SK-MEL-5 (cell line): ENCODE data around the gene FOXI3. TPM values are rescaled to one million over a fixed set of nuclear protein-coding genes. Genes with fewer than 3 reads are reported as not detected.
A peak's percentile ranks its signal among the peaks of the same experiment; 100 is the strongest.

Source experiments
- DNase-seq: peaks from one replicate; pipeline ENCODE4 v3.0.0-alpha.2; 2016; ENCODE audit warnings: low read depth, low spot score
- in situ Hi-C: cut with HindIII; loops from 2 replicates; pipeline ENCODE4 v1.10.0; 2016; ENCODE audit warnings: low sequenced_read_pairs, high pct_unique_total_duplicates, low pct_unique_long_range_greater_than_20kb
- polyA plus RNA-seq, 2 experiments: library from polyadenylated mRNA; depleted of rRNA; stranded (reverse); fragments of >200 nt; gene quantifications; 2 replicates each; pipeline ENCODE4 v1.2.3, GENCODE V29; 2015
- total RNA-seq: library from RNA; depleted of rRNA; stranded (reverse); fragments of >200 nt; shearing (Covaris generic); gene quantifications from 2 replicates; pipeline ENCODE4 v1.2.3, GENCODE V29; 2014; rRNA removed

FOXI3 gene
- total RNA-seq, result 0.64 and 0.66 TPM in 2 replicates
- 1.1 and 2.3 TPM in 2 replicates for polyA plus RNA-seq (2015; cell fraction: cytosol; rRNA removed)
- polyA plus RNA-seq (2015; cell fraction: nucleus; rRNA removed), result 0.19 and 0.46 TPM in 2 replicates

GRCh38 chr2:88452565-88452905 lies at the start of gene FOXI3:
FOXI3 (minus strand) TSS chr2:88452693; CDS start chr2:88452535, 158 bp downstream.
- in situ Hi-C loops, result no loop called here
- no peak for DNase-seq

DNA sequence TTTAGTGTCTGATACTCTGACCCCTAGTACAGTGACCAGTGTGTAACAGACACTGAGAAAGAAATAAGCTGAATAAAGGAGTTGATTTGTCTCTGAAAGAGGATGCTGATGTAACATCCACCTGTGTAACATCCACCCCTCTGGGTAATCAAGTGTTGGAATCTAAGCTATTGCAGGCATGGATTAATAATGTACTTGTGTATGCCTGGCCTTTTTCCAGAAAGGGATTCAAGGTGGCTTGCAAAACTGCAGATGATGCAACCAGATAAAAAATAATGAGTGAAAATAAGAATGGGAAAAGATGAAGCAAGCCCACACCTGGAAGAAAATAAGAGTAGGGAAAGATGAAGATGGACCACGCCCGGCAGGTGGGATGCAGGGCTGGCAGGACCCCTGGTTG lies 48.2 kb upstream of the FOXI3 start:
- in situ Hi-C loops, result no loop called here
- DNase-seq, result no peak

DNA sequence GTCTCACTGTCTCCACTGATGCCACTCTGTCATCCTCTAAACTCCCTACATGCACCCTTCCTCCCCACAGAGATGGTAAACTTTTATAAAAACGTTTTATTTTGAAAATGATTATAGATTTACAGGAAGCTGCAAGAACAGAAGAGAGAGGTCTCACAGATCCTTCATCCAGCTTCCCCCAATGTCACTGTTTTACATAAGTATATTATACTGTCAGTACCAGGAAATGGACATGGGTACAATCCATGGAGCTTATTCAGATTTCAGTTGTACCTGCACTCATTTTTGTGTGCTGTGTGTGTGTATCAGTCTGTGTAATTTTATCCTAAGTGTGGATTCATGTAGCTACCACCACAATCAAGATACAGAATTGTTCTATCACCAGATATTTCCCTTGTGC lies 46.7 kb upstream of the FOXI3 start:
- no peak for DNase-seq
- in situ Hi-C loops, result no loop called here

DNA sequence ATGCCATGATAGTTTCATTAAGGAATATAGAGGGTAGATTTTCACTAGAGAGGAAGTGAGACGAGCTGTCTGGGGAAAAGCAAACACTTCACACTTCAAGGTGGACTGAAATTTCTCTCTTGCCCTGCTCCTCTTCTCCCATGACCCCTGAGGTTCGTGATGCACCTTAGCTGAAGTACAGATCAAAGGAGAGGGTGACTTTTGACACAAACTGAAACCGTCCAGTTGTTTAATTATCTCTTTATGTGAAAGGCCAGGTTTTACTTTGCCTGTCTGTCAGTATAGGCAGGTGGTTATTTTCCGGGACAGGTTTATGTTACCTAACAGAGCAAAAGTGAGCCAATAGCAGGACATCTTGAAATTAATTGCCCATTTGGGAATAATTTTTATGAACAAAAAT lies 41.0 kb upstream of the FOXI3 start:
- no peak for DNase-seq
- in situ Hi-C loops, result no loop called here

DNA sequence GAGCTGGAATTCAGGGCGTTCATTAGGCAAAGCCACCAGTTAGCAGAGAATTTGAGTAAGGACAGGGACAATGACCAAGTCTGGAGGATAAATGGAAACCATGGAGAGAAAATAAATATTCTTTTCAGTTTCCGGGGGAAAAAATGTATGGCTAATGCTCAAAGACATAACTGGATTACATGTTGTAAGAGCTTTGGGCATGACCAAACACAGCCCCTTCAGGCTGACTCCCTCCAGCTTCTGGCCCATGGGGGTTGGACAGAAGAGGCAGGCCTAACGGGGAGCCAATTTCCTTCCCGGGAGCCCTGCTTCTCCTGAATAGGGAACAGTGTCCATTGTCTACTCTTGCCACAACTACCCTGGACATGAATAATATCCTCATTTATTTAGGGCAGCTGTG lies 39.5 kb upstream of the FOXI3 start:
- no peak for DNase-seq
- in situ Hi-C loops, result no loop called here

DNA sequence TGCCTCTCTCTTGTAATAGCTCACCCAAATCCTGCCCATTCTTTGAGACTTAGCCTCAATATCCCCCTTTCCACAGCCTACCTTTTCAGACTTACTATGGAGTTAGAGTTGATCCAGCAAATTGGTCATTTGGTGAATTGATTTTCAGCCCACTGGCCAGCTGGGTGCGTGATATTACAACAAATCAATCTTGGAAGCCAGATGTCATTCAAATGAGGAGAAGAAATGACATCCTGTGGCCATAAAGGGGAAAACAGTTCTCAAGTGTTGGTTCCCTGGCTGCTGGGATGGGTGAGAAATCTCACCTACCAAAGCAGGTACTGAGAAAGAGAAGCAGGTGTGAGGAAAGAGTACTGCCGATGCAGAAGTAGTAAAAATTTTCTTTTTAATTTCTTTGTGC lies 36.7 kb upstream of the FOXI3 start:
- peak; percentile 52 for DNase-seq

DNA sequence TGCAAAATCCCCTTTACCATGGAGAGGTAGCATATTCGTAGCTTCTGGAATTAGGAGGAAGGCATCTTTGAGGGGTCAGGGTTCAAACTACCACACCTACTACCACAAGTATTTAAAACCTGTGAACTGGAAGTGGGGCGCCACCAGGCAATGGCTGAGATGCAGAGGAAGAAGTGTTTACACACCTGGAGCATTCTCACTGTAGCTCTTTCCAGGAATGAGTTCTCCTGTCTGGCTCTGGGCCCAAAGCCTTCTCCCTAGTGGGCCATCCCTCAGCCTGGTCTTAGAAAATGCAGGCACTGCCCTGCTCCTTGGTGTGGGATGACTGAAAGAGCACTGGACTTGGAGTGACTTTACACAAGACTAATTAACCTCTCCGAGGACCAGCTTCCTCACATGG lies 30.7 kb upstream of the FOXI3 start:
- in situ Hi-C loops, result no loop called here
- no peak for DNase-seq

More for the DNA sequence above, 36.7 kb upstream of the FOXI3 start:
- in situ Hi-C loops, result no loop called here

GRCh38 chr2:88481691-88482336 lies 29.3 kb upstream of the FOXI3 start:
- peak; percentile 54 for DNase-seq
- in situ Hi-C loops, result no loop called here

GRCh38 chr2:88472811-88473210 lies 20.3 kb upstream of the FOXI3 start:
- in situ Hi-C loops, result no loop called here
- no peak for DNase-seq

DNA sequence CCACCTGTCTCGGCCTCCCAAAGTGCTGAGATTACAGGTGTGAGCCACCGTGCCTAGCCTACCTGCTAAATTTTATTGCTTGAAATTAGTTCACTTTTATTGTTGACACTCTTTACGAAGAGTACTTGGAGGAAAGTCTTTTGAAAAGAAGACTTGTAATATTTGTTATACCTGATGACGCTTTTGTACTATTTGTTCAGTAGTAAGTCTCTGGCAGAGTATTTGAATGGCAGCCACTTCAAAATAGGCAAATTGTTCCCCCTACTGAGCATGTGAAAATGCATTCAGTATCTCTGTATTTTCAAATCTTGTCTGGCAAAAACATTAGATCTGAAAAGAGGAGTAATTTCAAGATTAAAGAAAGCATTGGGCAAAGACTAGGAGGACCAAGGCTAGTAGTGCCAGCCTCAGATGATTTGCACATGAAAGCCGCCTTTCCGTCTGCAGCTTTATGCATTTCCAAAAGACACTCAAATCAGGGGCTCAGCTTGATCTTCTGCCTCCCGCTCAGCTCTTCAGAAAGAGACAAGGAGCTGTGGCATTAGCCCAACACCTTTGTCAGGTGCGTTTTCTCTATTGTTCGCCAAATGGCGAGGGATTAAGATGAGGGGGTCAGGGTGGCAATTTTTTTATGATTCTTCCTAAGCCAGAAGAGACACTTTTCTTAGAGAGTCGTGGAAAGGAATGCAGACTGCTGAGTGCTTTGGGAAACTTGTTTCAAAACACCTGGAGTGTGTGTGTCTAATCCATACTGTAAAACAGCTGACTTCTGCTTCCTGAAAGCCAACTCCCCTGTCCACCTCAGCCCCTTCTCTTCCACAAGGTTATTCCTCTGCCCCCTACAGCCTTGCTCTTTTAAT lies 18.8 kb upstream of the FOXI3 start:
- no peak for DNase-seq
- in situ Hi-C loops, result no loop called here

DNA sequence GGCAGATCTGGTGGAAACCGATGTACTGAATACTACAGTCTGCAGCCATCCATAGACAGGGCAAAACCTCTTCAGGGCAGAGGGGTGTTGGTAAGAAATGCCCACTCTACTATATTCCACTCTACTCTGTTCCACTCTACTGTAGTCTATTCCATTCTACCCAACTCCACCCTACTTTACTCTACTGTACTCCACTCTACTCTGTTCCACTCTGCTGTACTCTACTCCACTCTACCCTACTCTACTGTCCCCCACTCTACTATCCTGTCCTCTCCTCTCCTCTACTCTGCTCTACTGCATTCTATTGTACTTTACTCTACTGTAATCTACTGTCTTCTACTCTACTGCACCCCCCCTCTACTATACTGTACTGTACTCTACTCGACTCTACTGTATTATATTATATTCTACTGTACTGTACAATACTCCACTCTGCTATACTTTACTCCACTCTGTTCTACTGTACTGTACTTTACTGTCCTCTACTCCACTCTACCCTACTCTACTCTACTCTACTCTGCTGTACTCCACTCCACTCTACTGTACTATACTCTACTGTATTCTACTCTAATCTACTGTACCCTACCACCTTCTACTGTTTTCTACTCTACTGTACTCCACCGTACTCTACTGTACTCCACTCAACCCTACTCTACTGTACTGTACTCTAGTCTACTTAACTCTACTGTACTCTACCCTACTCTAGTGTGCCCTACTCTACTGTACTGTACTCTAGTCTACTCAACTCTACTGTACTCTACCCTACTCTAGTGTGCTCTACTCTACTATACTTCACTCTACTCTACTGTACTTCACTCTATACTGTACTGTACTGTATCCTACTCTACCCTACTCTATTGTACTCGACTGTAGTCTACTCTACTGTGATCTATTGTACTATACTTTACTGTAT lies 17.0 kb upstream of the FOXI3 start:
- no peak for DNase-seq
- in situ Hi-C loops, result no loop called here

DNA sequence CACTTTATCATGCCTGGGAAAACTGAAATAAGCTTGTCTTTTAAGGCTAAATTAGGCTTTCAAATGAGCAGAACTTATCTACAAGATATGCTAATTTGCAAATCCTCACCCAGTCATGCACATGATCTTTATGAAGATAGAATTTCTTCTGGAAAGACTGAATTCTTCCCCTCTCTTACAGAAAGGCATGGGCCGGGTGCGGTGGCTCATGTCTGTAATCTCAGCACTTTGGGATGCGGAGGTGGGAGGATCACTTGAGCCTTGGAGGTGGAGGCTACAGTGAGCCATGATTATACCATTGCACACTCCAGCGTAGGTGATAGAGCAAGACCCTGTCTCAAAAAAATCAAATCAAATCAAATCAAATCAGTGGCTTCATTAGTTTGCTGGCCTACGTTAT lies 11.7 kb upstream of the FOXI3 start:
- in situ Hi-C loops, result no loop called here
- DNase-seq, result no peak

DNA sequence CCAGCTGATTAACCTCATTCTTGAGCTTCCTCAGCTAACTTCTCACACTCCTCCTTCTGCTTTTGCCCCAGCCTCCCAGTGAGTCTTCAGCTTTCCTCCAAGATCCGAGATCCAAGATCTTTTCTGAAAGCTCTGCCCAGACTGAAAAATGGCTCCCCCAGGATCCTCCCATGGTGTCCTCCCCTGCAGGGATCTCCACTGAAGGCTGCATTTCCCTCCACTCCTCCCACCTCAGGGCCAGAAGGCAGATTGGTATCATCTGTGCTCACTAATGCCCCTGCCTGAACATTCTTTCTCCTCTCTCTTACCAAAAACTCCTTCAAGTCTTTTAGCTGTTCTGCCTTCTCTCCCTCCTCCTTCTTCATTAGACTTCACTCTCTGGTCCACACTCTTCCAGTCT lies 6.1 kb upstream of the FOXI3 start:
- in situ Hi-C loops, result no loop called here
- no peak for DNase-seq

GRCh38 chr2:88452980-88453582 lies 588 bp upstream of the FOXI3 start:
- DNase-seq, result no peak
- in situ Hi-C loops, result no loop called here

- in situ Hi-C loops, result no loop called here
- no peak for DNase-seq
Observed at GRCh38 chr2:88451811-88452564, 505 bp downstream of the FOXI3 start.

GRCh38 chr2:88450925-88451810 lies 1.3 kb downstream of the FOXI3 start:
- in situ Hi-C loops, result no loop called here
- no peak for DNase-seq
